ENCODE measurements around the gene TAPBP. TPM values are rescaled to one million over a fixed set of nuclear protein-coding genes. Genes with fewer than 3 reads are reported as not detected.

Gene TAPBP
- total and polyA plus RNA-seq, 2 of the 8 experiments (the other 6 are each of a cell fraction or from before 2014, with no cell fraction given): 24.5 to 35.4 TPM

DNA sequence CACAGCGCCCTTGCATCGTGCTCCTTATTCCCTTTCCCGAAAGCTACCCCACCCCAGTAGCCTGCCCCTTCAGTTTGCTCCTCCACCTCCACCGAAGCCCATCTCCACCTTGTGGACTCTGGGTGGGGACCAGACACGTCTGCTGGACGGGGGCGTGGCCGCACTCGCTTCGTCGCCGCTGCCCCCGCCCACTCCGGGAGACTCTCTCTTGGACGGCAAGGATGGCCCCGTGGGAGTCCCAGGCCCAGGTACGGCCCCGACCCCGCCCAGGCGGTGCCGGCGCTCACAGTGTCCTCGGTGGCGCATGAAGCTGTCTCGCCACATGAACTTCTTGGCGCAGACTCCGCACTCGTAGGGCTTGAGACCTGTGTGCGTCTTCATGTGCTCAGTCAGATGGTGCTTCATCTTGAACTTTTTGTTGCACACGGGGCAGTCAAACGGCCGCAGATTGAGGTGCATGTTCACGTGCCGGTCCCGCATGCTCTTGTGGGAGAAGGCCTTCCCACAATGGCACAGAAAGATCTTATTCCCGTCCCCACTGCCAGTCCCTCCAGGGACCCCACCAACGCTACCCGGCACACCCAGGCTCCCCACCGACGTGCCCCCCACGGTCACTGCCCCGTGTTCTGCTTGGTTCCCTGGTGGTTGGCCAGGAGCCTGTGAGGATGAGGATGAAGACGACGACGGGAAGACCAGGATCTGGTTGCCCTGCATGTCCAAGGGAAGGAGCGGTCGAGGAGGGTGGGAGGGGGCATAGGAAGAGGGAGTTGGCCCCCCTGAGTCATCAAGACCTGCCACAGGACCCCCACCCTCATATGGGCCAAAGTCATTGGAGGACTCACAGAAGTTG lies 1.3 kb upstream of the TAPBP start:
- Histone ChIP-seq H4K20me1 (replicated peaks in 1 of 2; ENCODE audit: control insufficient read depth in 1 of 2, insufficient read depth in 2 of 2, low read length in 2 of 2) (peaks cover 0 to 1% of the 10 kb centered on the region in 2 experiments), H2BK15ac (ENCODE audit: low read length) (no peak overlapping the region; the same call in 1 of the 2 replicates), H3K23ac (ENCODE audit: insufficient read length) (no peak overlapping the region), H2AFZ (ENCODE audit: low read length) (no peak overlapping the region), H3K4me1 (replicated peaks in 1 of 4; ENCODE audit: control insufficient read depth in 3 of 4, insufficient read depth in 4 of 4, low read length in 3 of 4) (peaks cover 0 to 21% (median 12%) of the 10 kb centered on the region in 4 experiments; a peak in 6 of 7 replicates), H4K8ac (ENCODE audit: extremely low read depth, insufficient read depth, low read length) (no peak overlapping the region), H2BK5ac (ENCODE audit: low read depth, low read length) (peak overlapping the region; percentile 68), H2BK20ac (ENCODE audit: low read length) (peak overlapping the region; percentile 72; the same call in 1 of the 2 replicates), H3K27ac (ENCODE audit: low read depth, low read length) (no peak overlapping the region), H2AK5ac (ENCODE audit: low read depth, low read length) (peak overlapping the region; percentile 88; the same call in 1 of the 2 replicates), H3K23me2 (ENCODE audit: low read depth, low read length) (peaks cover 26% of the 10 kb centered on the region), H3K36me3 (ENCODE audit: control insufficient read depth in 2 of 4, insufficient read depth in 4 of 4, low read length in 3 of 4) (peaks cover 3 to 19% (median 14%) of the 10 kb centered on the region in 4 experiments; a peak in 7 of 8 replicates), H3K4ac (replicated peaks; ENCODE audit: insufficient read length, low read depth, low read length) (no peak overlapping the region), H2BK120ac (replicated peaks; ENCODE audit: low read depth, low read length) (peak overlapping the region; percentile 44), H3K4me3 (ENCODE audit: extremely low read depth in 1 of 4, insufficient read depth in 2 of 4, low read depth in 3 of 4, low read length in 4 of 4) (peak overlapping the region; percentile 84 to 89 (median 88); a peak in 6 of 8 replicates), H3K9me3 (ENCODE audit: insufficient read depth in 2 of 2, low read depth in 1 of 2, low read length in 1 of 2) (no peaks in the 10 kb centered on the region), H4K91ac (replicated peaks; ENCODE audit: insufficient read length, low read length) (peak overlapping the region; percentile 52), H3K79me1 (ENCODE audit: low read depth, low read length) (no peaks in the 10 kb centered on the region), H3K27me3 (replicated peaks in 1 of 4; ENCODE audit: control insufficient read depth in 3 of 4, extremely low read depth in 1 of 4, insufficient read depth in 3 of 4, low read length in 3 of 4) (no peaks in the 10 kb centered on the region), H3K56ac (replicated peaks; ENCODE audit: insufficient read length, low read depth, low read length) (peak overlapping the region; percentile 34), H3K4me2 (ENCODE audit: insufficient read depth in 1 of 2, low read depth in 2 of 2, low read length in 2 of 2) (peak overlapping the region; percentile 93 to 95), H3K18ac (ENCODE audit: extremely low read depth, low read length) (peak overlapping the region; percentile 5; the same call in 1 of the 2 replicates), H3K14ac (ENCODE audit: insufficient read length) (no peak overlapping the region), H2BK12ac (ENCODE audit: low read depth, low read length) (0 out of 2 replicates have a peak overlapping the region, but pooled peaks have one; percentile 23), H3K9ac (replicated peaks in 1 of 4; ENCODE audit: extremely low read depth in 1 of 4, low read depth in 3 of 4, low read length in 3 of 4) (no peak overlapping the region), H3K79me2 (ENCODE audit: control insufficient read depth in 1 of 2, insufficient read depth in 2 of 2, low read length in 2 of 2) (peaks cover 0 to 9% of the 10 kb centered on the region in 2 experiments; a peak in 1 of 4 replicates), H4K5ac (ENCODE audit: insufficient read length, low read depth, low read length) (no peak overlapping the region)
- TF ChIP-seq POLR2A (IDR thresholded peaks at IDR 0.05; ENCODE audit: control extremely low read depth in 1 of 2, low read depth in 2 of 2, low read length in 2 of 2): peak in 1 of 2 experiments; percentile 61; a peak in 2 of 3 replicates
- TF ChIP-seq CREB1 (IDR thresholded peaks at IDR 0.05): no peak
- TF ChIP-seq, protein P1, sequence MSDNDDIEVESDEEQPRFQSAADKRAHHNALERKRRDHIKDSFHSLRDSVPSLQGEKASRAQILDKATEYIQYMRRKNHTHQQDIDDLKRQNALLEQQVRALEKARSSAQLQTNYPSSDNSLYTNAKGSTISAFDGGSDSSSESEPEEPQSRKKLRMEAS (IDR thresholded peaks at IDR 0.05): 0 out of 2 replicates have a peak, but pooled peaks have one; percentile 28
- TF ChIP-seq, protein P2, sequence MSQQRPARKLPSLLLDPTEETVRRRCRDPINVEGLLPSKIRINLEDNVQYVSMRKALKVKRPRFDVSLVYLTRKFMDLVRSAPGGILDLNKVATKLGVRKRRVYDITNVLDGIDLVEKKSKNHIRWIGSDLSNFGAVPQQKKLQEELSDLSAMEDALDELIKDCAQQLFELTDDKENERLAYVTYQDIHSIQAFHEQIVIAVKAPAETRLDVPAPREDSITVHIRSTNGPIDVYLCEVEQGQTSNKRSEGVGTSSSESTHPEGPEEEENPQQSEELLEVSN (IDR thresholded peaks at IDR 0.05): no peak
- no peak for TF ChIP-seq TAF1 (IDR thresholded peaks at IDR 0.05; ENCODE audit: low read depth, low read length)
- 0 out of 4 replicates have a peak, but pooled peaks of 1 of the 2 experiments have one; percentile 20 for TF ChIP-seq SIN3A (conservative IDR thresholded peaks at IDR 0.05 in 1 of 2, IDR thresholded peaks at IDR 0.05 in 1 of 2; ENCODE audit: low read depth in 1 of 2, low read length in 2 of 2)
- CTCF ChIA-PET (ENCODE audit: partially characterized antibody): interaction anchor here (1.0 to 2.7 kb wide), 3 partner anchors 16 to 35 kb away, joined by 3 to 8 read pairs (median 3); partner anchors contain the start of gene RGL2
- FAIRE-seq (no peak), DNase-seq (ENCODE audit: low read depth in 1 of 2, low spot score in 2 of 2) (peak in 1 of 2 experiments; percentile 78)
- POLR2A ChIA-PET (ENCODE audit: partially characterized antibody): interaction anchor here (0.6 to 6.3 kb wide), 6 partner anchors 14 to 63 kb away, joined by 3 to 30 read pairs (median 4); partner anchors contain the start of genes PFDN6, RPS18 and VPS52
- WGBS, 2 experiments (ENCODE audit: extremely low coverage in 1 of 2, insufficient coverage in 1 of 2, insufficient read length in 1 of 2, insufficient replicate concordance in 2 of 2, low coverage in 1 of 2, low lambda C conversion rate in 2 of 2, missing lambda C conversion rate in 1 of 2): 34% methylated on average over 45 of the region's 47 CpGs; no CpG with 5 or more reads in 1 of the 2 experiments

All from H1 (cell line).